HG03025 (cell line): ENCODE data around the gene CARMIL1.

Experiments
- ATAC-seq: cut with Tn5 transposase; IDR thresholded peaks from one replicate; pipeline ENCODE4 v1.9.1; 2021; ENCODE audit warnings: mild to moderate bottlenecking, moderate library complexity; ENCODE audit not compliant: unreplicated experiment, low FRiP score

Gene CARMIL1

DNA sequence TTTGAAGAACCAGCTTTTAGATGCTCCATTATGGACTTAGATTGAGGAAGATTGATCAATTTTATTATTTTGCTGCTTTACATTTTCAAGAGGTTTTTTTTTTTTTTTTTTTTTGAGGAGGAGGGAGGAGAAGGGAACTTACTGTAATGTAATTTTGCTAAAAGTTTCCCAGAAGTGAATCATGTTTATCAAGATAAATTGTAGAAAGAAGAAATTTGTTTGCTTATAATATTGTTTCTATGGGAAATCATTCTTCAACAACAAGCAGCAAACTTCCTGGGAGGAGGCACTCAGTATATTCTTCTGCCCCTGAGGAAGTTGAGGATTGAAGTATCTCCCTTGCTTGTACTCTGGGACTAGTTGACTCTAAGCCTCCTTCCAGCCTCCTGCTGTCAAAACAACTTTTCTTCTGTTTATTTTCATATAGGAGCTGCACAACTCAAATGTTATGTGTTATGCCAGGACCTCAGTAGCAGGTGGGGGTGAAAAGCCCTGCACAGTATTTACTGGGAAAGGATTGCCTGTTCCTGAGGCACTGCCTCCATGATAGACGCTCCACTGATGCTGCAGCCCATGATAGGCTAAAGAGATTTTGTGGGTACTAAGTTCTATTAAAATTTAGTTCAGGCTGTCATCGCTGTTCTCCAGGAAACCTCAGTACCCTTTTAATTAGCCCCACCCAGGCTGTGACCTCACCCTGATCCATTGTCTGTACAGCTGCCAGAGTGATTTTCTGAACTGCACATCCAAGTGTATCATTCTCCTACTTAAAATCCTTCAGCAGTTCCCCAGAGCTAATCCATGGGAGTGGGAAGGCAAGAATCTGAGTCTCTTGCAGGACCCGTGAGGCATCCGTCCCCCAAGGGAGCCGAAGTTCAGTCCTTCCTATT is 51.9 kb downstream of the CARMIL1 start:
- ATAC-seq: no peak

DNA sequence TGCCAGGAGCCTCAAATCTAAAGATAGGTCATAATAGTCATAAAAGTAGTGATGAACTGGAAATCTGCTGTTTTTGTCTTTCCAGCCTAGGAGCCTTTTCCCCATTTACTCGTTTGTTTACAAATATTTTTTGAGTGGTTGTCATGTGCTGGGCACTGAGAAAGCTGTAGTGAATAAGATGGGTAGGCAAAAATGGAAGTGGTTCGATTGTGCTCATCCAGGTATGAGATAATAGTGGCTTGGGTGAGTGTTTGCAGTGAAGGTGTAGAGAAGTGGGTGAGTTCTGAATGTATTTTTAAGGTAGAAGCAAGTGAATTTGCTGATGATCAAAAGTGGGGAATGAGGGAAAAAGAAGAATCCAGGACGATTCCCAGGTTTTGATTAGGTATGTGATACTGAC is 53.0 kb downstream of the CARMIL1 start:
- ATAC-seq: no peak

DNA sequence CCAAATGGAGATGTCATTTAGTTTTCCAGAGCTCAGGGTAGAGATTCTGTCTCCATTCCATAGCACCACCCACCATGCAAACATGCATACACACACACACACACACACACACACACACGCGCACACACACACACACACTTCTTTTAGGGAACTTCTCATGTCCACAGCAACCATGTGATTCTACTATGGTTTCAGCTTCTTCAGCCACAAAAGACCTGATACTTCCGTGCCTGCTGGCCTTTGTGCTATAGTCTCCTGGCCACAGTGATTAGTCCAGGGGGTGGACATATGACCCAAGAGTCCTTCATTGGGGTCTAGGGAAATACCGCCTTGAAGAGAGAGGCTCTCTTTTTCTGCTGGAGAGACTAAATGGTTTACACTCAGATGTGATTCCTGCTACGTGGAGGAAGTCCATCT is 53.5 kb downstream of the CARMIL1 start:
- no peak for ATAC-seq

DNA sequence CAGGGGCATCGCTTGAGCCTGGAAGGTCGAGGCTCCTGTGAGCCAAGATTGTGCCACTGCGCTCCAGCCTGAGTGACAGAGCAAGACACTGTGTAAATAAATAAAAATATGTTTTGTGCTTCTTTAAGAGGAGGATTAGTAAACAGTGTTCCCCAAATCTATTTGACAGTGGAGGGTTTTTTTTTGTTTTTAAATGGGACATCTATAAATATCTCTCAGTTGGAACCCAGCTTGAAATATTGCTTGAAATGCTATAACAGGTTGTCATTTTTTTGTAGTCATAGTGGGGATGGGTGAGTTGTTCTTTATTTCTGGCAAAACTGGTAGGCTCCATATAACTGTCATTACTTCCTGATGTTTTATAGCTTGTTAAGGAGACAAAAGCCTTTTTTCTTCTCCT is 54.3 kb downstream of the CARMIL1 start:
- ATAC-seq: no peak

- no peak for ATAC-seq
These were observed 55.6 kb downstream of the CARMIL1 start for GRCh38 chr6:25334793-25335192.

GRCh38 chr6:25336996-25337395 is 57.8 kb downstream of the CARMIL1 start:
- no peak for ATAC-seq

- ATAC-seq: no peak
These were observed 58.3 kb downstream of the CARMIL1 start for GRCh38 chr6:25337431-25337830.

DNA sequence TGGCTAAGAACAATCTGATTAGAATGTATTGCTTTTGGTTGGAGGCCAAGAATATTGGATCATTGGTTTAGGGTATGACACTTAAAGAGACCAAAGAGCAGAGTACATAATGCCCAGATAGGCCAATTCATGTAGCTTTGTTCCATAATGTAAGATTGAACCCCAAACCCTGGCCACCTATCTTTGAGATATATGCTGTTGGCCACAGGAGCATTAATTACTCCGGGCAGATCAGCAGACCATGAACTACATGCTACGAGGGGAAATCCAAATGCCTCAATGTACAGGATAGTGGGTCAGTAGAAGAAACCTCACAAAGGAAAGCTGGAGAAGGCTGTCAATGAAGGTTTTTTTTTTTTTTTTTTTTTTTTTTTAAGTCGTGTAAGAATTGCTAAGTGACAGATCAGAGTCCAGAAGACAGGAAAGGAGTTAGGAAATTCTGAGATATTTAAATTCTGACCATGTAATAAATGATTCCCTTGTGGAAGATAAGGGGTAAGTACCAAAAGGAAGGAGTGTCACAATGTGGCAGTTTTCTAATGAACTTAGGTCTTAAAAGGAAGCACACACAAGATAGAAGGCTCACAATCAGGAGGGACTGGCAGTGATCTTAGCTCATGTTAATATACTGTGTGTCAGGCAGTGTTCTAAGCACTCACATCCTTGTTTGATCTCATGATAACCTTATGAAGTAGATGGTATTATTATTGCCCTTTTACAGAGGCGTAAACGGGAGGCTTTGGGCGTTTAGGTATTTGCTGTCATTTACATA is 61.4 kb downstream of the CARMIL1 start:
- no peak for ATAC-seq

DNA sequence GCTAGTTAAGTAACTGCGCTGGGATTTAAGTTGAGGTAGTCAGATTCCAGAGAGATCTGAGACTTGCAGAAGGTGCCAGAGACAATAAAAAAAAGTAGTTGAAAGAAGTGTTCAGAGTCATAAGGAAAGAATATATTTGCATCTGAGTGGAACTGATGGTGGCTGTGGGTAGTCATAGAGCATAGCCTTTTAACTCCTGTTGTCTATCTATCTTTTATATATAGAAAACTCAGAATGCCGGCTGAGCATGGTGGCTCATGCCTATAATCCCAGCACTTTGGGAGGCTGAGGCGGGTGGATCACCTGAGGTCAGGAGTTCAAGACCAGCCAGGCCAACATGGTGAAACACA is 62.0 kb downstream of the CARMIL1 start:
- no peak for ATAC-seq

GRCh38 chr6:25341923-25342619 is 62.9 kb downstream of the CARMIL1 start:
- ATAC-seq: no peak

DNA sequence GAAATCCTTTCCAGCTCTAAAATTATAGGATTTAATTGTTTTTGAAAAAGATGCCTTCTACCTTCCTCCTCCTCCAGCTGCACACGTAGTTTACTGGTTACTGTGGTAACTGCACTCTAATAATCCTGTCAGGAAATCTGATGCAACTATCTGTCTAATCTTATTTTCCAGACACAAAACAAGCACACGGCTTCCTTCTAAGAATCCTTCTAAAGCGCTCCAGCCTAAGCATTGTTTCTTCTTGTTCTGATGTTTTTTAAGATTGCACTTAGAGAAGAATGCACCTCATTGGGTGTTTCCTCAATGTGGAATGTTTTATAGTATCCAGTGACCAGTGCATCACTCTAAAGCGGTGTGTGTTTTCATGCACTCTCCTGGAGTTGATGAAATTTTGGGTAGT is 63.6 kb downstream of the CARMIL1 start:
- ATAC-seq: no peak

DNA sequence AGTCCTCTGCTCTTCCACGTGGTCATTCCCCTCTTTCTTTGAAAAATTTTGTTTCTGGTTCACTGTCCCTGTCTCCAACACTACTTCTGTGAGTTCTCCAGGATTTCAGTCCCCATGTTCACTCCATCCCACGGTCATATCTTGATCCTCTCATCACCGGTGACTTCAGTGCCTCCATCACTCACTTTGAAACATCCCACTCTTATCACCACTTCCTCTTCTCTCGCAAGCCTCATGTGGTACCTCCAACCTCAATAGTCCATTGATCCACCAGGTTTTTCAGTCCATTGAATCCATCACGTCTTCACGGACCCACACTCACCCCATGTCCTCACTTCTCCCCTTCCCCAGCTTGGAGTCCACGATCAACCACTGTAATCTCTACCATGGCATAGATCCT is 64.8 kb downstream of the CARMIL1 start:
- no peak for ATAC-seq

DNA sequence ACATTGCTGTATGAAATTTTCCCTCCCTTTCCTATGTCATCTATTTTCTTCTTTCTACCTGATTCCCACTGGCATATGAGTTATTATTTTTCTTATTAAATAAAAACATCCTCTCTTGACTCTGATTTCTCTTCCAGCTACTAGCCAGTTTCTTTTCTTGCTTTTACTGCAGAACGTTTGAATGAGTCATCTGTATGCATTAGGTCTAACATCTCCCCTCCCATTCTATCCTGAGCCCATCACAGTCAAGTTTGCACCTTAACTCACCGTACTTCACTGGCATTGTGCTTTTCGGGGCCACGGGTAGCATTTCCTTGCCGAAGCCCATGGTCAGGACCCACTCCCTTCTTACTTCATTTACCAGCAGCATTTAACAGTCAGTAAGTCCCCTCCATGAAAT is 65.7 kb downstream of the CARMIL1 start:
- no peak for ATAC-seq

DNA sequence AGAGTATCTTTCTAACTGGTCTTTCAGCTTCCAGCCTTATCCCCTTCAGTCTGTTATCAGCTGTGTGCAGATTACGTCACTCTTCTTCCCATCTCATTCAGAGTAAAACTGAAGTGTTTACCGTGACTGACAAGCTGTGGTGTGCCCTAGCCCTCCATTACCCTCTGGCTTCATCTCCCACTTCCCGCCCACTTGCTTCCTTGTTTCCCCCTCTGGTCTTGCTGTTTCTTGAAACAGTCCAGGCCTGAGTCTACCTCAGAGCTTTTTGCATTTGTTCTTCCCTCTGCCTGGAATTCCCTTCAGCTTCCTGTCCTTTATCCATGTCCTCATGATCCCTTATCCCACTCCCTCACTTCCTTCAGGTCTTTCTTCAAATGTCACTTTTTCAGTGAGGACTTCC is 66.9 kb downstream of the CARMIL1 start:
- no peak for ATAC-seq

DNA sequence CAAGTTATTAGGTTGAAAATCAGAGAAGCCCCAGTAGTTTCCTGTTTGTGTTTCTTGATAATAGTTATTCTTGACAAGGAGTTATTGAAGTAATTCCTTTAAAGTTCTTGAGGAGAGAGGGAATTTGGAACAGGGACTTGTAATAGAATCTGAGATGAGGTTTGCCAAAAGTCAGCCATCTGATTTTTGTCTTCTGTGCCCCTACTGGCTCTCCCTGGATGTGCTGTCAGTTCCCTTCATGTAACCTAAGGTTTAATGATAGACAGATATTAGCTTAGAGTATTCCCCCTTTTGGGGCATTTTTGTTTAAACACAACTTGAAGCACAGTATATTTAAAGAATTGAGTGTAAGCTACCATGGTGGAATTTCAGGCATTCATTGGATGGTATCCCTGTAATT is 71.4 kb downstream of the CARMIL1 start:
- no peak for ATAC-seq

- ATAC-seq: no peak
These were observed 72.3 kb downstream of the CARMIL1 start for GRCh38 chr6:25351485-25351884.

DNA sequence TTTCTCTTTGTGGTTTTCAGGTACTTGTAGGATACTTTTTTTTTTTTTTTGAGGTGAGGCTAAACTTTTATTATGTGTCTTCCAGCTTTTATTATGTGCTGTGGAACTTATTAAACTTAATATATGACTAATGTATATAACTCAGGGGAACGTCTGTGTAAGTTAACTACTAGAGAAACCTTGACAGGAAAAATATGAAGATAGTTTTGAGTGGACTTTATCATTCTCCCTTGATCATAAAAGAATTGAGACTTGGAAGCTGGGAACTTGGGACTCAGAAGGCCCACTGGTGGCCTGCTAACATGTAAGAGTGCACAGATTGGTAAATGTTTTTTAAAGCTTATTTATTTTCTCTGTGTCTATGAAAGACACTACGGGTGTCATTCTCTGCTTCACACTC is 73.1 kb downstream of the CARMIL1 start:
- no peak for ATAC-seq

GRCh38 chr6:25354078-25354932 is 75.1 kb downstream of the CARMIL1 start:
- no peak for ATAC-seq

DNA sequence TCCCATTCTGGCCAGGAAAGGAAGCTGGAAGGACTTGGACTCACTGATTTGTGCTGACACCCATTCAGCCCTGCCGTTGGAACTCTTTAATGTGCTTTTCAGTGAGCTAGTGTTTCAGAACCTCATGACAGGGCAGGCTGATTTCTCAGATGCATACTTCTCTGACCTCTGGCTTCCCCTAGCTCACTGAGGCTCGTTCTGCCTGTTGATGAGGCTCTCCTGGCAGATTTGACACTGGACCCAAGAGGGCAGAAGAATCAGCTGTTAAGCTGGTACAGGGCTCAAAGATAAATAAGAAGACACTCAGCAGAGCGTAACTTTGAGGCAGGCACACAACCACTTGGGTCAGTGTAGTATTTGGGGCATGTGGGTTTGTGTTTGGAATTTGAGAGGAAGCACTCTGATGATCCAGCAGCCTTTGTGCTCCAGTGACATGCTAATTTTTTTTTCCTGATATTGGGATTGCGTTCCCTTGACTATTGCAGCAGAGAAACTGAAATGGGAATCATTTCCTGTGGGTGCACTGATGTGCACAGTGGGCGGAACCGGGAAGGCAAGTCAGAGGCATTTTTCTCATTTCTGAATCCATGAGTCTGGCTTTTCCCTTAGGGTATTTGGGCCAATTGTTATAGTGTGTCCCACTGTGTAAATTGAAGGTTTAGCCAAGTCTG is 80.2 kb downstream of the CARMIL1 start:
- ATAC-seq: no peak

DNA sequence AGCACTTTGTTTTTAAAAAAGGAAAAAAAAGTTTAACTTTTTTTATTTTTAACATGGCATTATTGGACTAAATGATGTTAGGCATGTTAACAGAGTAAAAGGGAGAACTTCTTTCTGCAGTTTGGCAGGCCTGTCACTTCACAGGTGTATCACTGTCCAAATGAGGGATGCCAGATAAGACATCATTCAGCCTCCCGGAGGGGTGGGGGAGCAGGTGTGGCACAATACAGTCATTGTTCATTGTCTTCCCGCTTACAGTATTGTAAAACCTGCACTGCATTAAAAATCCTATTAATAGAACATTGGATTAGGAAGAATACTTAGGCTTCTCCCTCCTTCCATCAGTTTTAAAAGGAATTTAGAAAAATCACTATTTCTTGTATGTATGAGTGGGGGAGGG is 80.7 kb downstream of the CARMIL1 start:
- no peak for ATAC-seq
